WTC11 (cell line): Measurements from ENCODE around the gene CACNA2D3. TPM values are rescaled to one million over a fixed set of nuclear protein-coding genes. Genes with fewer than 3 reads are reported as not detected.

Experiments used
- ATAC-seq: fragments of 200-7000 bp; cut with Tn5 transposase; 2 replicates; pipeline ENCODE4 v1.10.0; 2021; ENCODE audit warnings: mild to moderate bottlenecking, moderate library complexity
- CTCF ChIA-PET: fragments of 300-600 bp; sonication (Branson Sonifier 250); formaldehyde crosslinking; loops from one replicate; lab custom pipeline; 2021; ENCODE audit warnings: antibody characterized with exemption; lab: Charles Lee
- POLR2A ChIA-PET: fragments of 350-600 bp; sonication (Branson Sonifier 250); formaldehyde crosslinking; loops from one replicate; lab custom pipeline; 2021; ENCODE audit warnings: antibody characterized with exemption; lab: Charles Lee
- DNase-seq: peaks from one replicate; pipeline ENCODE4 v3.0.0; 2021; ENCODE audit warnings: low spot score
- H3K27ac Mint-ChIP-seq: 2 replicates; pipeline ENCODE4 v1.8.0; 2021; ENCODE audit warnings: mixed read lengths
- H3K27me3 Mint-ChIP-seq: 2 replicates; pipeline ENCODE4 v1.8.0; 2021; ENCODE audit warnings: low read depth, mild to moderate bottlenecking, moderate library complexity, mixed read lengths
- H3K36me3 Mint-ChIP-seq: 2 replicates; pipeline ENCODE4 v1.8.0; 2021; ENCODE audit warnings: mixed read lengths
- H3K4me1 Mint-ChIP-seq: 2 replicates; pipeline ENCODE4 v1.8.0; 2022; ENCODE audit warnings: mixed read lengths
- H3K4me3 Mint-ChIP-seq: 2 replicates; pipeline ENCODE4 v1.8.0; 2021; ENCODE audit warnings: mild to moderate bottlenecking, moderate library complexity, mixed read lengths
- H3K9me3 Mint-ChIP-seq: 2 replicates; pipeline ENCODE4 v1.8.0; 2021; ENCODE audit warnings: mixed read lengths
- ATF6 ChIP-seq: sonication (generic); formaldehyde crosslinking; IDR thresholded peaks from 2 replicates; pipeline ENCODE4 v1.8.1; 2023; ENCODE audit warnings: mild to moderate bottlenecking, missing genetic modification reagents
- CREM ChIP-seq: sonication (generic); formaldehyde crosslinking; IDR thresholded peaks from 2 replicates; pipeline ENCODE4 v1.8.1; 2022; ENCODE audit warnings: mild to moderate bottlenecking, missing genetic modification reagents, moderate library complexity
- CTCF ChIP-seq: fragments of 200-600 bp; IDR thresholded peaks from 2 replicates; pipeline ENCODE4 v1.8.0; 2022; ENCODE audit warnings: antibody characterized with exemption
- ELF4 ChIP-seq: sonication (generic); formaldehyde crosslinking; IDR thresholded peaks from 2 replicates; pipeline ENCODE4 v1.8.1; 2022; ENCODE audit warnings: low read depth, mild to moderate bottlenecking, moderate library complexity, missing genetic modification reagents
- HMGXB4 ChIP-seq: sonication (generic); formaldehyde crosslinking; IDR thresholded peaks from 2 replicates; pipeline ENCODE4 v1.8.1; 2023; ENCODE audit warnings: mild to moderate bottlenecking, moderate library complexity, missing genetic modification reagents
- JUN ChIP-seq: sonication (generic); formaldehyde crosslinking; IDR thresholded peaks from 2 replicates; pipeline ENCODE4 v1.8.0; 2023; ENCODE audit warnings: mild to moderate bottlenecking, missing genetic modification reagents
- NFATC4 ChIP-seq: fragments of 250-450 bp; sonication (Bioruptor Pico); IDR thresholded peaks from 2 replicates; pipeline ENCODE4 v1.9.0; 2021; ENCODE audit warnings: mild to moderate bottlenecking
- NFYB ChIP-seq: sonication (generic); formaldehyde crosslinking; conservative IDR thresholded peaks from 2 replicates; pipeline ENCODE4 v1.8.0; 2022; ENCODE audit warnings: low read depth, missing genetic modification reagents
- RELA ChIP-seq: sonication (generic); formaldehyde crosslinking; IDR thresholded peaks from 2 replicates; pipeline ENCODE4 v1.8.1; 2022; ENCODE audit warnings: missing genetic modification reagents, mild to moderate bottlenecking, borderline replicate concordance
- SMAD4 ChIP-seq: sonication (generic); formaldehyde crosslinking; IDR thresholded peaks from 2 replicates; pipeline ENCODE4 v1.8.0; 2022; ENCODE audit warnings: mild to moderate bottlenecking, missing genetic modification reagents
- STAT6 ChIP-seq: sonication (generic); formaldehyde crosslinking; conservative IDR thresholded peaks from 2 replicates; pipeline ENCODE4 v1.8.1; 2023; ENCODE audit warnings: mild to moderate bottlenecking, low read depth, missing genetic modification reagents, moderate library complexity
- TEAD1 ChIP-seq: sonication (generic); formaldehyde crosslinking; IDR thresholded peaks from 2 replicates; pipeline ENCODE4 v1.8.0; 2022; ENCODE audit warnings: mild to moderate bottlenecking, missing genetic modification reagents
- TEAD4 ChIP-seq: sonication (generic); formaldehyde crosslinking; IDR thresholded peaks from 2 replicates; pipeline ENCODE4 v1.8.0; 2022; ENCODE audit warnings: mild to moderate bottlenecking, missing genetic modification reagents
- TP53 ChIP-seq: sonication (generic); formaldehyde crosslinking; IDR thresholded peaks from 2 replicates; pipeline ENCODE4 v1.8.1; 2023; ENCODE audit warnings: mild to moderate bottlenecking, missing genetic modification reagents
- ZBTB21 ChIP-seq: sonication (generic); formaldehyde crosslinking; IDR thresholded peaks from 2 replicates; pipeline ENCODE4 v1.8.1; 2023; ENCODE audit warnings: mild to moderate bottlenecking, missing genetic modification reagents, borderline replicate concordance
- ZNF317 ChIP-seq: sonication (generic); formaldehyde crosslinking; IDR thresholded peaks from 2 replicates; pipeline ENCODE4 v1.8.1; 2023; ENCODE audit warnings: low read depth, mild to moderate bottlenecking, moderate library complexity, missing genetic modification reagents, borderline replicate concordance
- ZNF416 ChIP-seq: fragments of 250-450 bp; sonication (Bioruptor Pico); IDR thresholded peaks from 2 replicates; pipeline ENCODE4 v1.9.0; 2021; ENCODE audit warnings: mild to moderate bottlenecking, inconsistent platforms
- ZNF425 ChIP-seq: fragments of 250-450 bp; sonication (Bioruptor Pico); conservative IDR thresholded peaks from 2 replicates; pipeline ENCODE4 v1.9.0; 2021; ENCODE audit warnings: mild to moderate bottlenecking
- ZNF671 ChIP-seq: fragments of 250-450 bp; sonication (Bioruptor Pico); IDR thresholded peaks from 2 replicates; pipeline ENCODE4 v1.8.0; 2021; ENCODE audit warnings: mild to moderate bottlenecking
- total RNA-seq: library from RNA; stranded (reverse); gene quantifications from 3 replicates; pipeline ENCODE4 v1.2.3, GENCODE V29; 2021

CACNA2D3 gene
- total RNA-seq, 1 experiment from 2014 or later, result 5.0 TPM

GRCh38 chr3:54312156-54312899 is 190.0 kb downstream of the CACNA2D3 start:
- CTCF ChIA-PET, result no interaction called here

More at GRCh38 chr3:54312156-54312899, 190.0 kb downstream of the CACNA2D3 start:
- TF ChIP-seq CREM (CRISPR knock-in tag) (no peak), HMGXB4 (CRISPR knock-in tag) (no peak), SMAD4 (CRISPR knock-in tag) (no peak), ATF6 (CRISPR knock-in tag) (no peak), ZNF425 (CRISPR knock-in tag) (no peak), NFYB (CRISPR knock-in tag) (no peak), TEAD4 (CRISPR knock-in tag) (no peak), ZNF416 (CRISPR knock-in tag) (no peak), ZNF317 (CRISPR knock-in tag) (no peak), JUN (CRISPR knock-in tag) (no peak), ZNF671 (CRISPR knock-in tag) (no peak), ELF4 (no peak), NFATC4 (CRISPR knock-in tag) (no peak), ZBTB21 (no peak), TEAD1 (no peak), RELA (CRISPR knock-in tag) (no peak), STAT6 (CRISPR knock-in tag) (no peak), TP53 (no peak), CTCF (no peak)
- TF ChIP-seq, all 79 proteins: peak for 0
- DNase-seq (no peak), ATAC-seq (no peak)
- no peak overlapping the region for H3K27ac Mint-ChIP-seq
- H3K4me1 Mint-ChIP-seq, result peaks cover 7% of the 10 kb centered on the region
- no peaks in the 10 kb centered on the region for H3K27me3 Mint-ChIP-seq
- H3K4me3 Mint-ChIP-seq, result no peak overlapping the region
- POLR2A ChIA-PET, result no interaction called here
- peaks cover 3% of the 10 kb centered on the region; the same call in 1 of the 2 replicates for H3K36me3 Mint-ChIP-seq
- H3K9me3 Mint-ChIP-seq, result peaks cover 15% of the 10 kb centered on the region
